Effector CD8-positive, alpha-beta T cell (primary cell): ENCODE measurements around the gene CKMT1B.
"Not testable (repeated sequence)": the region's sequence is repeated elsewhere in the genome, so short reads cannot be mapped to it uniquely, and the experiment has no call there.

Source experiments
- DNase-seq: peaks from one replicate; lab custom pipeline; 2025; lab: John Stamatoyannopoulos, UW
- total RNA-seq, 4 experiments: gene quantifications; one replicate each; lab custom pipeline; 2026; lab: John Stamatoyannopoulos, UW

CKMT1B gene
- 0 reads per million in 4 experiments for total RNA-seq

- DNase-seq: not testable (repeated sequence)
Observed at GRCh38 chr15:43593328-43594190, at the start of gene CKMT1B. Gene CKMT1B (plus strand): TSS chr15:43594027. CDS start chr15:43594219, 192 bp downstream.

GRCh38 chr15:43544266-43544665, 49.6 kb upstream of the CKMT1B start:
- DNase-seq: no peak

- no peak for DNase-seq
Observed at GRCh38 chr15:43545426-43545825, 48.4 kb upstream of the CKMT1B start.

- no peak for DNase-seq
Observed at GRCh38 chr15:43547539-43547938, 46.3 kb upstream of the CKMT1B start.

GRCh38 chr15:43550527-43551363, 43.1 kb upstream of the CKMT1B start:
- no peak for DNase-seq

GRCh38 chr15:43552256-43552655, 41.6 kb upstream of the CKMT1B start:
- no peak for DNase-seq

- DNase-seq: no peak
Observed at GRCh38 chr15:43552986-43553385, 40.8 kb upstream of the CKMT1B start.

DNA sequence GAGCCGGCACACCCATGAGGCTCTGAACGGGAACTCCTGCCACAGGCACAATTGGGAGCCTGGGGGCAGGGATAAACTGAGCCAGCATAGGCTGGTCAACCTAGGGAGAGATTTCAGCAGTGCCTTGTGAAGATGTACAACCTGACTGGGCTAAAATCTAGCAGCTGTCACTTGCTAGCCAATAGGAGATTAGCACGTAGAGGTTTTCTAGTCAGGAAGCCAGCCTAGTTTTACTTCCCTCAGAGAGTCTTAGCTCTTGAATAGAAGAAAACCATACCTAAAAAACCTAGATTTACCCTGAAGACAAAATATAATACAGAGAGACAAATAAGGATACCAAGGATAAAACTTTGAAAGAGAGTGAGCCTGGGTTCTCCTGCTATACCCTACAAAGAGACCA, 31.1 kb upstream of the CKMT1B start:
- DNase-seq: not testable (repeated sequence)

GRCh38 chr15:43563793-43564192, 30.0 kb upstream of the CKMT1B start:
- not testable (repeated sequence) for DNase-seq

DNA sequence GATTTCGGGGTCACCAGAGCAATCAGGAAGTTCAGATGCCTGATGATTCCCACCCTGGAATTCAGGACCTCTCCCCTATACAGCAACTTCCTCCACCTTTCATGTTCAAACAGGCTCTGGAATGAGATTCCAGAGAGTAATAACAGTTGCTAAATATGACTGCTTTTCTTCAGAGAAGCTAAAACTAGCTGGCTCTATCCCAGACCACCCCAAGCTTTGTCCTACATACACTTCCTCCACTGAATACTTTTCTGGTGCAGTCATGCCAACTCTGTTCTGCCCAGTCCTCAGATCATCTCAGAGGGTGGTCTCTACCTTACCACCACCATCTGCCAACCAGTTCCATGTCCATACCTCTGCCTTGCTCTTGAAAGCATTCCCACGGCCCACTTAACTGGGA, 27.2 kb upstream of the CKMT1B start:
- not testable (repeated sequence) for DNase-seq

DNA sequence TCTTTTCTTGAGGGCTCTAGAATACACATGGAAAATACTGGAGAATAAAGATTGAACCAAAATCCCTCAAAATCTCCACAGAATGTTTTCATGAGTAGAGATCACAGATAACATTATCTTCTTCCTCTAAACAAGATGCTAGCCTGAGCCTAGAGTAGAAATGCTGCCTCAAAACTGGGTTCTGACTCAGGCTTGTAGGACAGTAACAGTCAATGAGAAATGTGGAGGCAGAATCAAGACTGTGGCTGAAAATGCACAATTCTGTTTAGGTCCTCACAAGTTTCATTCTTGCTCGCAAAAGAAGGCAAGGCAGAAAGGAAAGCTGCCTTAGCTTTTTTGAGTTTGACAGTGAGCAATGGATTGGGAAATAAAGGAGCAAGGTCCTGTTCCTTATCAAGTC, 19.2 kb upstream of the CKMT1B start:
- not testable (repeated sequence) for DNase-seq

DNA sequence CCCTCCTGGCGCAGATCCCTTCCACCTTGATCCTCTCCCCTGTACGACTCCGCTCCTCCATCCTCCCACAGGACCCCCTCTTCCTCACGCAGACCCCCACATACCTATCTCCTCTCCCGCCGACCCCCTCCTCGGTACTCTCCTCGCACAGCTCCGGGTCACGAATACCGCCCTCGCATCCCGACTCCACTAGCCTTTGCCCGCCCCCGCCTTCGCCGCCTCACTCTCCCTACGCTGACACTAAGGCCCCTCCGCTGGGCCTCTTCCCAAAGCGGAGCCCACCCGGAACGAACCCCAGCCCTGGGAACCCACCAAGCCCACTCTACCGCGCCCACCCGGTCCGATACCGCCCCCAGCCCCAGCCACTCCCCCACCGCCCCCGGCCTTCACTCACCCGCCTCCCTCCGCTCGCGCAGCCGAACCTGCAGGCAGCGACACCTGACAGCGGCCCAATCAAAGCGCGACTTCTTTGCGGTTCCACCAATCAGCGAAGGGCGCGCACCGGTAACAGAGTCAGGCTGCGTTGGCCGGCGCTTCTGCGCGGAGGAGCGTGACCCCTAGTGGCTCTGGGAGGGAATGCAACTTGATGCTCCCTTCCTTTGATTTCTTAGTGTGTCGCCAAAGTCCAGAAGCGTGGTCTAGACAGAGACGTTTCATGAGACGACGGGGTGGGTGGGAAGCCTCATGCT, 3.9 kb upstream of the CKMT1B start, which contains the start of gene PPIP5K1:
Gene PPIP5K1 (minus strand): TSS at position 431 of the 689 bp plus-strand sequence. CDS start 5,704 bp downstream, outside the sequence.
- DNase-seq: not testable (repeated sequence)

DNA sequence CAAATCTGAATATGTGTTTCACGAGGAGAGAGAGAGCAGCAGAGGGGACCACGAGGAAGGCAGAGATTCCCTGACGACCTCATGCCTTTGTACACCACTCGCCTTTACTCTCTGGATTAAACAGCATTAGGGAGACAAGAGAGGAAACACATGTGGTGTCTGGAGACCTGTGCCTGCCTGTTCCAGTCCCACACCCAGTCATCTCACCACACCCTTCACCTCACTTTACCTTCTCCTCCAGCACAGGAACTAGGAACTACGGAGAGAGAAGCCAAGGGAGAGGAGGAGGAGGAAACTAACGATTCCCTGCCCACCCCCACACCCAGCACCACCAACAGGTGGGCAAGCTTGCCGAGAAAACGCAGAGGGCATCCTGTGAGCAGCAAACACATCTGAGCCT, 986 bp upstream of the CKMT1B start:
- DNase-seq: not testable (repeated sequence)

DNA sequence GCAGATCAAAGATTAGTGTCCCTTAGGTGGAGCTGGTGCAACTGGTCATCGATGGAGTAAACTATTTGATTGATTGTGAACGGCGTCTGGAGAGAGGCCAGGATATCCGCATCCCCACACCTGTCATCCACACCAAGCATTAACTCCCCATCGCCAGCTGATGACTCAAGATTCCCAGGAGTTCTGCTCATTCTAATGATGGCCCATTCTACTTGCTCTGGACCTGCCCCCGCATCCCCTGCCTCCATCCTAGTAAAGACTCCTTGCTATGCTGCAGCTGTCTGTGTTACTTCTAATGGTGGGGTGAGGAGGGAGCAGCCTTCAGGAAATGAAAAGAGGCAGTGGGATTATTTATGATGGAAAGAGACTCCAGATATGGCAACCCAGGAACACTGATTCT, 5.3 kb downstream of the CKMT1B start:
- not testable (repeated sequence) for DNase-seq

DNA sequence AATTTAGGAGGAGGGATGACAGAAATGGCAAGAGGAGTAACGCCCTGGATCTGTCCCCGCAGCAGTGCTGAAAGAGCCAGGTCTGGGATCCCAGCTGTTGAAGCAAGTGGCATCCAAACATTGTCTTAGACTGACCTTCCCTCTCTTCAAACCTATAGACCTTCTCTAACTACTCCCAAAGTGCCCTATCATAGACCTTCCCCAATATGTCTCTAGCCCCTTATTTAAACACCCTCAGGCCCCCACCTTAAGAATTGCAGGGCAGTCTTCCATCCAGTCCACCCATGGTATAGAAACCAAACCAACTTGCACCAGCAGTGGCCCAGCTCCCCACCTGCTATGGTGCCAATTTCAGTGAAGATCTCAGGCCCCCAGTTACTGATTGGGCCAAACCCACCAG, 6.4 kb downstream of the CKMT1B start:
- DNase-seq: not testable (repeated sequence)

- not testable (repeated sequence) for DNase-seq
Observed at GRCh38 chr15:43602233-43602632, 8.4 kb downstream of the CKMT1B start.

DNA sequence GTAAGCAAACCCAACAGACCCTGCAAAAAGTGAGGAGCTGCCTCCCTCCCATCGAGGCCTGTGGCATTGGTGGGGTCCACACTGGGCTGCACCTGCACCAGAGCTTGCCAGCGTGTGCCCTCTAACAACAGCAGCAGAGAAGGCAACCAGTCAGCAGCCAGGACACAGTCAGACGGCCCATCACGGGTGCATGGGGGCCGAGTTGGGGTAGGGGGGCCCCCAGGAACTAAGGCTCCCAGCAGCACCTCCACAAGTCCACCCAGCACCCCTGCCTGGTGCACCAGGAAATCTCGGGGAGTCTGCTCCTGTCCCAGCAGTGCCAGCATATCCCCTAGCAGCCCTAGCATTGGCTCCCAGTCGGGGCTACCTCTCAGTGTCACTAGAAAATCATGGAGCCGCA, 23.9 kb downstream of the CKMT1B start:
- DNase-seq: not testable (repeated sequence)

- not testable (repeated sequence) for DNase-seq
Observed at GRCh38 chr15:43618700-43619099, 24.9 kb downstream of the CKMT1B start, which contains the start of gene STRC. Gene STRC (minus strand): TSS chr15:43618800. CDS start chr15:43618722, 78 bp downstream.

DNA sequence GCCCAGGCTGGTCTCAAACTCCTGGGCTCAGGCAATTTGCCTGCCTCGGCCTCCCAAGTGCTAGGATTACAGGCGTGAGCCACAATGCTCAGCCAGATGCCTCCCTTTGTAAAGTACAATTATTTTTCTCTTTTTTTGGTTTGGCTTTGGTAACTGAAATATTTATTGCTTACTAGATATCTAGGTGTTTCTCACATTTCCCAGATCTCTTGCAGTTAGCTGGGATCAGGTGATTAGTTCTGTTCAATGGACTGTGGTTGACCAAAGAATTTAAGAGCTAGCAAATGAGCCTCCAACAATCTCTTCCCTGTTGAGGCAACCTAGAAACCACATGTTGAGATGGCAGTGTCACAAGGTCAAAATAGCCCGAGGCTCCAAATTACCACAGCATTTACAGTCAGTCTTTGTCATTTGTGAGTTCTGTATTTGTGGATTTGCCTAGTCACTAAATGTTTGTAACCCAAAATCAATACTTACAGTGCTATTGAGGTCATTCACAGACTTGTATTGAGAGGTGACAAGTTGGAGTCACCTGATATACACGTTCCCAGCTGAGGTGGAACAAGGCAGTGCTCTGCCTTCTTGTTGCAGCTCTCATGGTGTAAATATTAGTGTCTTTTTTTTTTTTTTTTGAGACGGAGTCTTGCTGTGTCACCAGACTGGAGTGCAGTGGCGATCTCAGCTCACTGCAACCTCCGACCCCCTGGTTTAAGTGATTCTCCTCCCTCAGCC, 28.4 kb downstream of the CKMT1B start:
- DNase-seq: not testable (repeated sequence)

DNA sequence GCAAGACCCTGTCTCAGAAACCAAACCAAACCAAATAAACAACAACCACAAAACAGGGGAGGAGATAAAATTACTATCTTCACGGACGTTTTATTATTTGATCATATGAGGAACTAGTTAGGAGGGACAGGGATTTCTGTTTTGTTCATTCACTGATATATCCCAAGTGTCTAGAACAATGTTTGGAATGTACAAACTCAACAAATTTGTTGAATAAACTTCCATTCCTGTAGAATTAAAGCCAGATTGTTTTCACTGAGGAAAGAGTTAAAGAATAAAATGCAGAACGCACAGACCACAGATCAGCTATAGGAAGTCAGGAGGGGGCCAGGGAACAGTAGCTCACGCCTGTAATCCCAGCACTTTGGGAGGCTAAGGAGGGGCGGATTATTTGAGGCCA, 31.3 kb downstream of the CKMT1B start:
- DNase-seq: no peak

- DNase-seq: not testable (repeated sequence)
Observed at GRCh38 chr15:43626937-43627336, 33.1 kb downstream of the CKMT1B start.
